ENCODE data around the gene PCBP3.

Gene PCBP3

DNA sequence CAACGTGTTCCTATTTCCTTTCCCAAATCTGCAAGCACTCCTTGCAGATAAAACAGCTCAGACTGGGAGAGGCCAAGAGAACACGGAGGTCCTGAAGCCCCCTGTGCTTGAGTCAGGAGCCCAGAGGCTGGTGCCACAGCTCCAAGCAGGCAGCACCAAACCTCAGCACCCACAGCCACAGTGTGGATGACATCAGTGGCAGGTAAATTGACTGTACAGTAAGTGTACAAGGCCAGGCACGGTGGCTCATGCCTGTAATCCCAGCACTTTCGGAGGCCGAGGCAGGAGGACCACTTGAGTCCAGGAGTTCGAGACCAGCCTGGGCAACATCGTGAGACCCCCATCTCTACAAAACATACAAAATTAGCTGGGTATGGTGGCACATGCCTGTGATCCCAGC is 336.1 kb downstream of the PCBP3 start:
- TF ChIP-seq ZFX (IDR thresholded peaks at IDR 0.05; ENCODE audit: borderline replicate concordance) (no peak), CTCF (IDR thresholded peaks at IDR 0.05) (no peak)
- H3K27ac ChIP-seq, result no peak overlapping the region

DNA sequence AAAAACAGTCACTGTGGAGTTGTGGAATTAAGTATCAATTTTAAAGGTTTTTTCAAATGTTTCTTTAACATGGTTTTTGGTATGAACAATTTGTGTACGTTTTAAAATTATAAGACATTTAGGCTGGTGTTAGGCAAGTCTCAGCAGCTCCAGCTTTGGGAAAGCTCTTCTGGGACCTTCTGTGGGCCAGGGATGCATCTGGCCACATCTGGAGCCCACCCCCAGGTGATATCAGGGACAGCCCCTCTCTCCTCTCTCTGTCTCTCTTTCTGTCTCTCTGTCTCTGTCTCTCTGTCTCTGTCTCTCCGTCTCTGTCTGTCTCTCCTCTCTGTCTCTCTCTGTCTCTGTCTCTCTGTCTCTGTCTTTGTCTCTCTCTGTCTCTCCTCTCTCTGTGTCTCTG is 336.7 kb downstream of the PCBP3 start:
- H3K27ac ChIP-seq, result no peak overlapping the region
- TF ChIP-seq CTCF (IDR thresholded peaks at IDR 0.05) (no peak), ZFX (IDR thresholded peaks at IDR 0.05; ENCODE audit: borderline replicate concordance) (no peak)

- TF ChIP-seq CTCF (IDR thresholded peaks at IDR 0.05) (no peak), ZFX (IDR thresholded peaks at IDR 0.05; ENCODE audit: borderline replicate concordance) (no peak)
- no peak overlapping the region for H3K27ac ChIP-seq
These were observed 337.2 kb downstream of the PCBP3 start for GRCh38 chr21:45980697-45981096.

GRCh38 chr21:45981151-45982091 is 337.9 kb downstream of the PCBP3 start, which contains the start of gene COL6A1:
Gene COL6A1 (plus strand): TSS chr21:45981770. CDS start chr21:45981851, 81 bp downstream.
- TF ChIP-seq CTCF (IDR thresholded peaks at IDR 0.05) (no peak), ZFX (IDR thresholded peaks at IDR 0.05; ENCODE audit: borderline replicate concordance) (no peak)
- no peak within 1 kb of the TSS for H3K27ac ChIP-seq

- TF ChIP-seq CTCF (IDR thresholded peaks at IDR 0.05) (no peak), ZFX (IDR thresholded peaks at IDR 0.05; ENCODE audit: borderline replicate concordance) (no peak)
- H3K27ac ChIP-seq, result no peak overlapping the region
These were observed 338.7 kb downstream of the PCBP3 start for GRCh38 chr21:45982092-45982757.

DNA sequence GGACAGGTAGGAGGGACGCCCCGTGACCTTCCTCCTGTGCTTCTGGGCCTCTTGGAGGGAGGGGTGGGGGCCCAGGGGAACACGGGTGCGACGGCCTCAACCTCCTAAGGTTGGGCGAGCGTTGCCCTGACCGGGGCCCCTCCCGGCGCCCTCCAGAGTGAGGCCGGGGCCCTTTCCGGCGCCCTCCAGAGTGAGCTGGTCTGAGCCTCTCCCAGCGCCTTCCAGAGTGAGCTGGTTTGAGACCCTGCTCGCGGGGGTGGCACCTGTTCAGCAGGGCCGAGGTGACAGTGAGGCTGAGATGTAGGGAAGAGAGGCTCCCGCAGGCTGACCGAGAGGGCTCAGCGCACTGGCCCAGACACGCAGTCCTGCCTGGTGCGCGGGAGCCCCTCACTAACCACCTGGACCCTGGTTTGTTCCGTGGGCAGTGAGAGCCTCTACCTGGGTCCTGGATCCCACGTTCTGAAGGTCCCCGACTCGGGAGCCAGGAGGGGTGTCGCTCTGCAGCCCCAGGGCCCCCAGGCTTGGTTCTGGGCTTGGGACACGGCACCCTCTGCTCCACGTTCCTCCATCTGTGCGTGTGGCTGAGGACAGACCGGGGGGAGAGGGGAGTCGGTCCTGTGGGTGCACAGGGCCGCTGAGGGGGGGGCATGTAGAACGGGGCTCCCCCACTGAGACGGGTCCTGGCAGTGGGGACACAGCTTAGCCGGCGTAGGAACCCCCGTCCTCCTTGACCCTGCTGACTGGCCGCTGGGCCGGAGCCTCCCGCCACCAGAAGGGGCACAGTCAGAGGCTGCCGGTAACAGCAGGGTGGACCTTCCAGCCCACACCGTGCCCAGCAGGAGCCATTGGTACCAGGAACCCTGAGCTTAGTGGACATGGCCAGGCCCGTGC is 339.5 kb downstream of the PCBP3 start:
- H3K27ac ChIP-seq, result no peak overlapping the region
- TF ChIP-seq CTCF (IDR thresholded peaks at IDR 0.05) (no peak), ZFX (IDR thresholded peaks at IDR 0.05; ENCODE audit: borderline replicate concordance) (no peak)

Data from 22Rv1 (cell line).